HAP-1 (cell line): Measurements from ENCODE around the gene VPS8.
A peak's percentile ranks its signal among the peaks of the same experiment; 100 is the strongest.

Source experiments
- DNase-seq, 2 experiments: peaks; one replicate each; pipeline ENCODE4 v3.0.0-alpha.2; 2016 to 2020; ENCODE audit warnings: low spot score in 2 of 2
- H3K27me3 ChIP-seq: fragments of 250-450 bp; sonication (Bioruptor Pico); 2 replicates; pipeline ENCODE4 v1.5.1; 2020; ENCODE audit warnings: low read depth, mild to moderate bottlenecking, moderate library complexity
- H3K36me3 ChIP-seq: fragments of 250-450 bp; sonication (Bioruptor Pico); replicated peaks from 2 replicates; pipeline ENCODE4 v1.5.1; 2020; ENCODE audit warnings: mild to moderate bottlenecking
- H3K4me1 ChIP-seq: fragments of 250-450 bp; sonication (Bioruptor Pico); 2 replicates; pipeline ENCODE4 v1.5.1; 2020; ENCODE audit warnings: mild to moderate bottlenecking
- H3K4me3 ChIP-seq: fragments of 250-450 bp; sonication (Bioruptor Pico); 2 replicates; pipeline ENCODE4 v1.5.1; 2020; ENCODE audit warnings: mild to moderate bottlenecking, moderate library complexity
- H3K9me3 ChIP-seq: fragments of 250-450 bp; sonication (Bioruptor Pico); 2 replicates; pipeline ENCODE4 v1.5.1; 2020; ENCODE audit warnings: mild to moderate bottlenecking, moderate library complexity
- in situ Hi-C: fragments of 300-500 bp; cut with MboI; formaldehyde crosslinking; loops from 3 replicates; pipeline ENCODE4 v1.14.3; 2020; ENCODE audit warnings: low sequenced_read_pairs, inconsistent platforms, mixed read lengths

VPS8 gene

GRCh38 chr3:184789314-184789998 lies 22.5 kb upstream of the VPS8 start:
- Histone ChIP-seq H3K27me3 (peaks cover 3% of the 10 kb centered on the region; the same call in 1 of the 2 replicates), H3K4me1 (no peaks in the 10 kb centered on the region; the same call in 1 of the 2 replicates), H3K36me3 (no peaks in the 10 kb centered on the region), H3K9me3 (no peaks in the 10 kb centered on the region), H3K4me3 (no peak overlapping the region)
- in situ Hi-C loops: loop anchor here (25.0 kb wide), 1 partner anchor 377 kb away; no protein-coding TSS in a partner anchor
- DNase-seq: no peak

- no peaks in the 10 kb centered on the region for H3K9me3 ChIP-seq
- H3K4me1 ChIP-seq: no peaks in the 10 kb centered on the region; the same call in 1 of the 2 replicates
- no peak for DNase-seq
Measured at GRCh38 chr3:184791171-184791570, 20.8 kb upstream of the VPS8 start.

GRCh38 chr3:184795522-184796190 lies 16.3 kb upstream of the VPS8 start:
- in situ Hi-C loops: loop anchor here (25.0 kb wide), 1 partner anchor 383 kb away; no protein-coding TSS in a partner anchor

More at GRCh38 chr3:184791171-184791570, 20.8 kb upstream of the VPS8 start:
- peaks cover 3% of the 10 kb centered on the region; the same call in 1 of the 2 replicates for H3K27me3 ChIP-seq
- H3K36me3 ChIP-seq: no peaks in the 10 kb centered on the region
- in situ Hi-C loops: loop anchor here (25.0 kb wide), 1 partner anchor 379 kb away; no protein-coding TSS in a partner anchor
- no peak overlapping the region for H3K4me3 ChIP-seq

GRCh38 chr3:184796551-184796950 lies 15.4 kb upstream of the VPS8 start:
- in situ Hi-C loops: loop anchor here (25.0 kb wide), 1 partner anchor 384 kb away; no protein-coding TSS in a partner anchor

More at GRCh38 chr3:184795522-184796190, 16.3 kb upstream of the VPS8 start:
- Histone ChIP-seq H3K4me1 (no peaks in the 10 kb centered on the region; the same call in 1 of the 2 replicates), H3K4me3 (no peak overlapping the region), H3K9me3 (0 out of 2 replicates have a peak, but pooled peaks cover 2% of the 10 kb centered on the region), H3K27me3 (peaks cover 14% of the 10 kb centered on the region), H3K36me3 (no peaks in the 10 kb centered on the region)
- DNase-seq: no peak

GRCh38 chr3:184796954-184797353 lies 15.0 kb upstream of the VPS8 start:
- Histone ChIP-seq H3K4me3 (no peak overlapping the region), H3K4me1 (no peaks in the 10 kb centered on the region), H3K36me3 (no peaks in the 10 kb centered on the region), H3K9me3 (0 out of 2 replicates have a peak, but pooled peaks cover 2% of the 10 kb centered on the region), H3K27me3 (peaks cover 16% of the 10 kb centered on the region)
- in situ Hi-C loops: loop anchor here (25.0 kb wide), 1 partner anchor 385 kb away; no protein-coding TSS in a partner anchor
- DNase-seq: no peak

More at GRCh38 chr3:184796551-184796950, 15.4 kb upstream of the VPS8 start:
- Histone ChIP-seq H3K36me3 (no peaks in the 10 kb centered on the region), H3K9me3 (0 out of 2 replicates have a peak, but pooled peaks cover 2% of the 10 kb centered on the region), H3K4me1 (no peaks in the 10 kb centered on the region), H3K4me3 (no peak overlapping the region), H3K27me3 (peaks cover 14% of the 10 kb centered on the region)
- DNase-seq: no peak

GRCh38 chr3:184798120-184798519 lies 13.8 kb upstream of the VPS8 start:
- in situ Hi-C loops: loop anchor here (25.0 kb wide), 1 partner anchor 386 kb away; no protein-coding TSS in a partner anchor
- Histone ChIP-seq H3K9me3 (0 out of 2 replicates have a peak, but pooled peaks cover 2% of the 10 kb centered on the region), H3K36me3 (no peaks in the 10 kb centered on the region), H3K4me3 (no peak overlapping the region), H3K27me3 (peaks cover 14% of the 10 kb centered on the region), H3K4me1 (no peaks in the 10 kb centered on the region)
- DNase-seq: no peak

- H3K4me1 ChIP-seq: no peaks in the 10 kb centered on the region
- H3K36me3 ChIP-seq: no peaks in the 10 kb centered on the region
- H3K4me3 ChIP-seq: no peak overlapping the region
- DNase-seq: no peak
- in situ Hi-C loops: no loop called here
- H3K27me3 ChIP-seq: peaks cover 14% of the 10 kb centered on the region
- H3K9me3 ChIP-seq: 0 out of 2 replicates have a peak, but pooled peaks cover 2% of the 10 kb centered on the region
Measured at GRCh38 chr3:184800349-184800930, 11.5 kb upstream of the VPS8 start.

GRCh38 chr3:184801241-184801785 lies 10.7 kb upstream of the VPS8 start:
- DNase-seq: no peak
- 0 out of 2 replicates have a peak, but pooled peaks cover 3% of the 10 kb centered on the region for H3K4me1 ChIP-seq
- 0 out of 2 replicates have a peak, but pooled peaks cover 2% of the 10 kb centered on the region for H3K9me3 ChIP-seq
- no peaks in the 10 kb centered on the region for H3K36me3 ChIP-seq
- H3K4me3 ChIP-seq: no peak overlapping the region
- peaks cover 14% of the 10 kb centered on the region for H3K27me3 ChIP-seq
- in situ Hi-C loops: no loop called here

GRCh38 chr3:184802150-184802549 lies 9.8 kb upstream of the VPS8 start:
- no peak for DNase-seq
- H3K36me3 ChIP-seq: no peaks in the 10 kb centered on the region
- H3K4me1 ChIP-seq: 0 out of 2 replicates have a peak, but pooled peaks cover 3% of the 10 kb centered on the region
- H3K4me3 ChIP-seq: no peak overlapping the region
- peaks cover 14% of the 10 kb centered on the region for H3K27me3 ChIP-seq
- in situ Hi-C loops: no loop called here
- H3K9me3 ChIP-seq: 0 out of 2 replicates have a peak, but pooled peaks cover 2% of the 10 kb centered on the region

GRCh38 chr3:184804801-184805200 lies 7.2 kb upstream of the VPS8 start:
- peaks cover 4% of the 10 kb centered on the region for H3K27me3 ChIP-seq
- DNase-seq: no peak
- no peaks in the 10 kb centered on the region for H3K9me3 ChIP-seq
- no peaks in the 10 kb centered on the region for H3K36me3 ChIP-seq
- H3K4me3 ChIP-seq: no peak overlapping the region
- in situ Hi-C loops: no loop called here
- 0 out of 2 replicates have a peak, but pooled peaks cover 3% of the 10 kb centered on the region for H3K4me1 ChIP-seq

- no peaks in the 10 kb centered on the region for H3K36me3 ChIP-seq
- peak in 1 of 2 experiments; percentile 23 for DNase-seq
- H3K4me3 ChIP-seq: no peak overlapping the region
- peaks cover 4% of the 10 kb centered on the region for H3K27me3 ChIP-seq
- in situ Hi-C loops: no loop called here
- H3K4me1 ChIP-seq: 0 out of 2 replicates have a peak, but pooled peaks cover 3% of the 10 kb centered on the region
- H3K9me3 ChIP-seq: no peaks in the 10 kb centered on the region
Measured at GRCh38 chr3:184805351-184806038, 6.5 kb upstream of the VPS8 start.

- DNase-seq: no peak
- peaks cover 3% of the 10 kb centered on the region for H3K27me3 ChIP-seq
- in situ Hi-C loops: no loop called here
- H3K4me3 ChIP-seq: no peak overlapping the region
- H3K4me1 ChIP-seq: peaks cover 5% of the 10 kb centered on the region; the same call in 1 of the 2 replicates
- H3K36me3 ChIP-seq: no peaks in the 10 kb centered on the region
- no peaks in the 10 kb centered on the region for H3K9me3 ChIP-seq
Measured at GRCh38 chr3:184806567-184807271, 5.2 kb upstream of the VPS8 start.
